ENCODE data around the gene KCTD8.

KCTD8 gene

GRCh38 chr4:44448521-44449461 lies at the start of gene KCTD8:
TSS of gene KCTD8 (minus strand) at chr4:44448809.
- DNase-seq (ENCODE audit: low read depth, low spot score), result peak; percentile 26
- peak within 1 kb of the TSS; percentile 34 for H3K27ac ChIP-seq

GRCh38 chr4:44494810-44495701 lies 46.4 kb upstream of the KCTD8 start:
- peak overlapping the region; percentile 58 for H3K27ac ChIP-seq
- DNase-seq (ENCODE audit: low read depth, low spot score), result no peak

- no peak for DNase-seq (ENCODE audit: low read depth, low spot score)
- H3K27ac ChIP-seq, result no peak overlapping the region
Observed at GRCh38 chr4:44493924-44494323, 45.3 kb upstream of the KCTD8 start.

GRCh38 chr4:44487341-44487740 lies 38.7 kb upstream of the KCTD8 start:
- peak; percentile 41 for DNase-seq (ENCODE audit: low read depth, low spot score)
- H3K27ac ChIP-seq, result peak overlapping the region; percentile 42

- no peak for DNase-seq (ENCODE audit: low read depth, low spot score)
- H3K27ac ChIP-seq, result no peak overlapping the region
Observed at GRCh38 chr4:44479731-44480130, 31.1 kb upstream of the KCTD8 start.

GRCh38 chr4:44462259-44462658 lies 13.7 kb upstream of the KCTD8 start:
- no peak for DNase-seq (ENCODE audit: low read depth, low spot score)
- no peak overlapping the region for H3K27ac ChIP-seq

GRCh38 chr4:44447563-44448504 lies 775 bp downstream of the KCTD8 start:
- H3K27ac ChIP-seq, result peak overlapping the region; percentile 34
- no peak for DNase-seq (ENCODE audit: low read depth, low spot score)

GRCh38 chr4:44446801-44447562 lies 1.6 kb downstream of the KCTD8 start:
- no peak for DNase-seq (ENCODE audit: low read depth, low spot score)

GRCh38 chr4:44446191-44446590 lies 2.4 kb downstream of the KCTD8 start:
- no peak overlapping the region for H3K27ac ChIP-seq
- no peak for DNase-seq (ENCODE audit: low read depth, low spot score)

More at GRCh38 chr4:44446801-44447562, 1.6 kb downstream of the KCTD8 start:
- no peak overlapping the region for H3K27ac ChIP-seq

- H3K27ac ChIP-seq, result no peak overlapping the region
- no peak for DNase-seq (ENCODE audit: low read depth, low spot score)
Observed at GRCh38 chr4:44438687-44439086, 9.9 kb downstream of the KCTD8 start.

GRCh38 chr4:44434247-44434646 lies 14.4 kb downstream of the KCTD8 start:
- DNase-seq (ENCODE audit: low read depth, low spot score), result no peak
- H3K27ac ChIP-seq, result no peak overlapping the region

- no peak for DNase-seq (ENCODE audit: low read depth, low spot score)
- no peak overlapping the region for H3K27ac ChIP-seq
Observed at GRCh38 chr4:44425614-44426208, 22.9 kb downstream of the KCTD8 start.

GRCh38 chr4:44422912-44423311 lies 25.7 kb downstream of the KCTD8 start:
- H3K27ac ChIP-seq, result no peak overlapping the region
- DNase-seq (ENCODE audit: low read depth, low spot score), result no peak

GRCh38 chr4:44421330-44422065 lies 27.1 kb downstream of the KCTD8 start:
- DNase-seq (ENCODE audit: low read depth, low spot score), result no peak
- H3K27ac ChIP-seq, result no peak overlapping the region

- no peak overlapping the region for H3K27ac ChIP-seq
- no peak for DNase-seq (ENCODE audit: low read depth, low spot score)
Observed at GRCh38 chr4:44415251-44415650, 33.4 kb downstream of the KCTD8 start.

GRCh38 chr4:44368413-44369167 lies 80.0 kb downstream of the KCTD8 start:
- DNase-seq (ENCODE audit: low read depth, low spot score), result no peak
- no peak overlapping the region for H3K27ac ChIP-seq

GRCh38 chr4:44354172-44354571 lies 94.4 kb downstream of the KCTD8 start:
- no peak overlapping the region for H3K27ac ChIP-seq
- DNase-seq (ENCODE audit: low read depth, low spot score), result no peak

Measured in epithelial cell of prostate (primary cell).